ACC112 (cell line): ENCODE measurements around the gene OR5V1.
"Not testable (repeated sequence)": the region's sequence is repeated elsewhere in the genome, so short reads cannot be mapped to it uniquely, and the experiment has no call there.

Experiments
- H2AFZ ChIP-seq: fragments of 200-600 bp; sonication (generic); one replicate; pipeline ENCODE4 v1.6.0; 2017; ENCODE audit warnings: antibody characterized with exemption, low read length; ENCODE audit not compliant: unreplicated experiment
- H3K27ac ChIP-seq: fragments of 200-600 bp; sonication (generic); 2 replicates; pipeline ENCODE4 v1.5.1; 2014; ENCODE audit warnings: low read depth, mild to moderate bottlenecking, antibody characterized with exemption, low read length, moderate library complexity
- H3K27me3 ChIP-seq: fragments of 200-600 bp; sonication (generic); 2 replicates; pipeline ENCODE4 v1.6.1; 2014; ENCODE audit warnings: mild to moderate bottlenecking, antibody characterized with exemption, low read length, moderate library complexity, mixed read lengths; ENCODE audit not compliant: insufficient read depth
- H3K36me3 ChIP-seq: fragments of 200-600 bp; sonication (generic); 2 replicates; pipeline ENCODE4 v1.6.1; 2016; ENCODE audit warnings: mild to moderate bottlenecking, antibody characterized with exemption, low read length, moderate library complexity, mixed read lengths; ENCODE audit not compliant: insufficient read depth
- H3K4me1 ChIP-seq: fragments of 200-600 bp; sonication (generic); one replicate; pipeline ENCODE4 v1.6.1; 2016; ENCODE audit warnings: low read length, mixed read lengths; ENCODE audit not compliant: insufficient read depth, unreplicated experiment, control insufficient read depth
- H3K4me3 ChIP-seq: fragments of 200-600 bp; sonication (generic); 2 replicates; pipeline ENCODE4 v1.5.1; 2014; ENCODE audit warnings: mild to moderate bottlenecking, low read depth, low read length
- H3K79me2 ChIP-seq: fragments of 200-600 bp; sonication (generic); one replicate; pipeline ENCODE4 v1.6.0; 2016; ENCODE audit warnings: low read length; ENCODE audit not compliant: control insufficient read depth, unreplicated experiment, insufficient read depth

The OR5V1 gene

DNA sequence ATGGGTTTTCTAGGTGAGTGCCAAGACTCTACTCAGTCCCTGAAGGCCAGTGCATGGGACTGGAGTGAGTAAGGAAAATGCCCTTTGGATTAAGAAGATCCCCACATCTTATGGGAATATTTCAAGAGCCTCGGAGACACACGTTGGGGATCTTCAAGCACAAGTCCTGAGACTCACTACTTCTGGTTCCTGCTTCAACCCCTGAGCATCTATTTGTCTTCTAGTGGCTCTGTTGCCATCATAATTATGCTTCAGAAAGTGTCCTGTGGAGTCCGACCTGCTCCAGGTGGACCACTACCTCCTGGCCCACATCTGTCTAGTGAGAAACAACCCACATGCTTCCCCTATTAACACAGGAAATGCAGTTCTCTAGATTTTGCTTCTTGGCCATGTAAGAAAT lies at the start of gene OR5V1:
Gene OR5V1, minus strand, starts transcription at position 101 of the 400 bp plus-strand sequence. CDS start 12,670 bp downstream, outside the sequence.
- no peak within 1 kb of the TSS for H3K4me3 ChIP-seq
- H3K27me3 ChIP-seq = no peaks in the 10 kb centered on the region
- H3K27ac ChIP-seq = no peak within 1 kb of the TSS
- H2AFZ ChIP-seq = no peak within 1 kb of the TSS
- no peaks in the 10 kb centered on the region for H3K79me2 ChIP-seq
- no peaks in the 10 kb centered on the region for H3K4me1 ChIP-seq
- no peaks in the 10 kb centered on the region for H3K36me3 ChIP-seq

DNA sequence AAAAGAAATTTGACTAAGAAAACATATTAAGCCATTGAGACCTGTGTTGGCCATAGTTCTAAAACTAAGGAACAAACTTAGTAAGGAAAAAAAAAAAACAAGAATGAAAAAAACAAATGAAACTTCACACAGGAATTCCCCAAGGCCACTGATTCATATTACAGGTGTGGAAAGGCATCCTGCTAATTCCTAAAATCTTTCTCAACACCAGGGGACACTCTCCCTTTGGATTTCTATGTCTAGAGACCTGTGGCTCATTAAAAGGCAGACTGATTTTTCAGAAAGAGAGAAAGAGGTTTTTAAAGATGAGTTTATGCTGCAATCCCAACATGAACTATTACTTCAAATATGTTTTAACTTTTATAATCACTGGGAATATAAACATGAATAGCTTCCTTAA lies 45.9 kb upstream of the OR5V1 start, which contains the start of gene OR12D1:
Gene OR12D1, plus strand, starts transcription at position 341 of the 400 bp plus-strand sequence.
- H2AFZ ChIP-seq = no peak within 1 kb of the TSS
- no peak within 1 kb of the TSS for H3K27ac ChIP-seq
- H3K79me2 ChIP-seq = no peaks in the 10 kb centered on the region
- H3K4me1 ChIP-seq = no peaks in the 10 kb centered on the region
- H3K27me3 ChIP-seq = no peaks in the 10 kb centered on the region
- no peaks in the 10 kb centered on the region for H3K36me3 ChIP-seq
- H3K4me3 ChIP-seq = no peak within 1 kb of the TSS

DNA sequence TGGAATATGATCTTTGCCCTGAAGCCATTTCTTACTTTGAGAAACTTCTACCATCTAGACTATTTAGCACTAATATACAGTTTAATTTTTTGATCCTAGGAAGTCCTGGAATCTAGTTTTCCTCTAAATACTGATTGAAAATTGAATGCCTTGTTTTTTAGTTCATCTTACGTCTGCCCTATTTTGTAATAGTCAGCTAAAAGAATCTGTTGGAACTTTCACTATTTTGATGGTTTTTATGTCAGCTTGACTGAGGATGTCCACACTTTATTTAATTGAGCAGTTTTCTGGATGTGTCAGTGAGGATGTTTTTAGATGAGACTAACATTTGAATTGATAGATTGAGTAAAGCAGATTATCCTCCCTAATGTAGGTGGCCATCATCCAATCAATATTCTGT lies 35.1 kb upstream of the OR5V1 start:
- H3K4me1 ChIP-seq = no peaks in the 10 kb centered on the region
- H2AFZ ChIP-seq = no peak overlapping the region
- H3K79me2 ChIP-seq = no peaks in the 10 kb centered on the region
- H3K27ac ChIP-seq = no peak overlapping the region
- H3K36me3 ChIP-seq = no peaks in the 10 kb centered on the region
- no peaks in the 10 kb centered on the region for H3K27me3 ChIP-seq
- no peak overlapping the region for H3K4me3 ChIP-seq

DNA sequence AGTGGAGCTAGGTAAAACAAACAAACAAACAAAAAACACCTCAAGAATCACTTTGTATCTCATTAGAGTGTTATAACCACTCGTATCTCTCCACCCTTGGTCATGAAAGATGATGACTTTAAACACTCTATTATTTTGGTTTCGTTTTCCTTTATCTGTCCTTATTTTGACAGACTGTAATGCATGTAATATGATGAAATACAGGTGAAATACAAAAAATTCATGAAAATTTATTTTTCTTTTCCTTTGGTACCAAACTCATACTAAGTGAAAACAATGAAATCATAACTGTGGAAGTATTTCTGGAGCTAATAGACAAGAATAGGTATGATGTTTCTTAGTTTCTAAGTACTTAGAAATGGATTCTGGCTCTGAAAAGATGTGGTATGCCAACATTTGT lies 30.9 kb upstream of the OR5V1 start:
- H2AFZ ChIP-seq = no peak overlapping the region

DNA sequence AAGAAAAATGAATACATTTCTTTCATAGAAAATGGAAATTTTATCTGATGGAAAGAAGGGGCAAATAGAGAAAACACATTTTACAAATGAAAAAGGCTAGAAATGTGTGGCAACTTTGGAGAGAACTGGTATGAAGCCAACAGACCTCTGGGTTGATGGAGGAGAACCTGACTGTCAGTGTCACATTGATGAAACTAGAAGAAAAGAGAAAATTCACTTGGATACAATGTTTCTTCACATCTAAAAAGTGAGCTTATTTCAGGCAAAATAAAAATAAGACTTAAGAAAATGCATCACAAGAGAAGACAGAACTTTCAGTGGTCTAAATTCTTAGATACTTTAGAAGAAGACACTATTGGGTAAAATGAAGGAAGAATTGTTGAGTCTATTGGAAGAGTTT lies 26.7 kb upstream of the OR5V1 start, which contains the start of gene OR12D2:
Gene OR12D2, plus strand, starts transcription at position 301 of the 400 bp plus-strand sequence. CDS start 1,069 bp downstream, outside the sequence.
- H3K4me3 ChIP-seq = no peak within 1 kb of the TSS
- H3K27me3 ChIP-seq = no peaks in the 10 kb centered on the region
- no peak within 1 kb of the TSS for H3K27ac ChIP-seq
- H2AFZ ChIP-seq = no peak within 1 kb of the TSS
- no peaks in the 10 kb centered on the region for H3K79me2 ChIP-seq
- H3K4me1 ChIP-seq = no peaks in the 10 kb centered on the region
- no peaks in the 10 kb centered on the region for H3K36me3 ChIP-seq

More for the DNA sequence above, 30.9 kb upstream of the OR5V1 start:
- H3K79me2 ChIP-seq = no peaks in the 10 kb centered on the region
- no peak overlapping the region for H3K27ac ChIP-seq
- no peaks in the 10 kb centered on the region for H3K4me1 ChIP-seq
- no peak overlapping the region for H3K4me3 ChIP-seq
- H3K27me3 ChIP-seq = no peaks in the 10 kb centered on the region
- H3K36me3 ChIP-seq = no peaks in the 10 kb centered on the region

DNA sequence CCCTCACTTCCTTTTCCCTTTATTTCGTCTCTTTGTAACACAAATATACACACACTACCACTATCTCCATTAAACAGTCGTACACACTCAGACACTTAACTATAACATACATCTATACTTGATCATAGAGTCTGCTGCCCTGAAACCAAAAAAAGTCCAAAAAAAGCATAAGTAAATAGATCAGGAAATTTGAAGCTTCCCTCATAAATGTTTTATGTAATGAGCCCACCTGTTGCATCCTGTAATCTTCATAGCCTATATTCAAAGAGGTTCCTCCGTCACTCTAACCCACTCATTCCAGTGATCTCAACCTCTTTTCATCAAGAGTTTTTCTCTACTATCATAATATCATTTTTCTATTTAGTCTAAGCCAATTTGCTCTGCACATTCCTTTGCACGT lies 19.9 kb upstream of the OR5V1 start:
- no peak overlapping the region for H3K4me3 ChIP-seq
- no peaks in the 10 kb centered on the region for H3K36me3 ChIP-seq
- no peak overlapping the region for H2AFZ ChIP-seq
- H3K79me2 ChIP-seq = no peaks in the 10 kb centered on the region
- H3K27ac ChIP-seq = no peak overlapping the region
- no peaks in the 10 kb centered on the region for H3K4me1 ChIP-seq
- no peaks in the 10 kb centered on the region for H3K27me3 ChIP-seq

DNA sequence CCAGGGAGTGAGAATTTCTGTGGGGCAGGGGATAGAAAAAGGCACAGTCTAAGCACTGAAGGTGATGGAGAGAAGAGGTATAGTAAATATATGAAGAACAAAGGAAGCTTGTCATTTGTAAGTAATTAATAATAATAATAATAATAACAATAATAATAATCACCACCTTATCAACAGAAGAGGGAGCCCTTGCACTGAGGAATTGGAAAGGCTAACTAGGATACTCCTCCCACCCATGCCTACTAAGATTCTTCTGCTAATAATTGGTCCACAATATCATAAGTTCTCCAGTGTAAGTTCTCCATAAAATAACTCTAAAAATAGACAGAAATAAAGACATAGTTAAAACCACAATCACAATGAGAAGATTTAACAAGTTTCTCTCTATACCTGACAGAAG lies 7.3 kb upstream of the OR5V1 start:
- no peaks in the 10 kb centered on the region for H3K79me2 ChIP-seq
- H3K27ac ChIP-seq = no peak overlapping the region
- peaks cover 4% of the 10 kb centered on the region; the same call in 1 of the 2 replicates for H3K27me3 ChIP-seq
- no peaks in the 10 kb centered on the region for H3K4me1 ChIP-seq
- H2AFZ ChIP-seq = no peak overlapping the region
- no peaks in the 10 kb centered on the region for H3K36me3 ChIP-seq
- no peak overlapping the region for H3K4me3 ChIP-seq

DNA sequence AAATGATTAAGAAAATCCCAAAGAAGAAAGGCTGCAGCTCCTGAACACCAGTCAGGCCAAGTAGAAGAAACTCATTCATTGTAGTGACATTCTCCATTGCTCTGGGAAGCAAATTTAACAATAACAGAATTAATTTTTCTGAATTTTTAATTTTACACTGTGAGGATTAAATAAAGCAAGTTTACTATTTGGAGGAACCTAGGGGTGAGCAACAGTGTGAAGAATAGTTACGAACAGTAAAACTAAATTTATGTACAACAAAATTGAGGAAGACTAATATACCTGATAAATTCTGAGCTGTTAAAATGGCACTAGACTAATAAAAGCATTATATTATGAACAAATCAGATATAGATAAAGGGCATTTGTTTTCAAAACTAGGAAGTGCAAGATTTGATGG lies 6.5 kb upstream of the OR5V1 start, which contains the start of gene OR12D3:
Gene OR12D3, minus strand, starts transcription at position 101 of the 400 bp plus-strand sequence. Its CDS starts 4 bp downstream, at position 97.
- no peaks in the 10 kb centered on the region for H3K79me2 ChIP-seq
- H3K27me3 ChIP-seq = no peaks in the 10 kb centered on the region
- H3K4me1 ChIP-seq = no peaks in the 10 kb centered on the region
- H3K4me3 ChIP-seq = no peak within 1 kb of the TSS
- no peaks in the 10 kb centered on the region for H3K36me3 ChIP-seq
- no peak within 1 kb of the TSS for H2AFZ ChIP-seq
- H3K27ac ChIP-seq = no peak within 1 kb of the TSS

DNA sequence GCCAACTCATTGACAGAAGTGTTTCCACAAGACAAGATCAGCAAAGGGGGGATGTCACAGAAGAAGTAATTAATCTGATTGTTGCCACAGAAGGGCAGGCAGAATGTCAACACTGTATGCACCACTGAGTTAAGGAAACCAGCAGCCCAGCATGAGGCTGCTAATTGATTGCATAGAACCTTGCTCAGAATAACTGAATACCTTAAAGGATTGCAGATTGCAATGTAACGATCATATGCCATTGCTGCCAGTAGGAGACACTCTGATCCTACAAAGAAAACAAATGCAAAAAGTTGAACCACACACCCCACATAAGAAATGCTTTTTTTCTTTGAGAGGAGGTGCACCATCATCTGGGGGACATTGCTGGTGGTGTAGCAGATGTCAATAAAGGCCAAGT lies 13.1 kb downstream of the OR5V1 start:
- Histone ChIP-seq H3K27me3 (no peaks in the 10 kb centered on the region), H3K79me2 (no peaks in the 10 kb centered on the region), H3K4me1 (no peaks in the 10 kb centered on the region), H3K4me3 (no peak overlapping the region), H2AFZ (no peak overlapping the region), H3K36me3 (no peaks in the 10 kb centered on the region), H3K27ac (no peak overlapping the region)

DNA sequence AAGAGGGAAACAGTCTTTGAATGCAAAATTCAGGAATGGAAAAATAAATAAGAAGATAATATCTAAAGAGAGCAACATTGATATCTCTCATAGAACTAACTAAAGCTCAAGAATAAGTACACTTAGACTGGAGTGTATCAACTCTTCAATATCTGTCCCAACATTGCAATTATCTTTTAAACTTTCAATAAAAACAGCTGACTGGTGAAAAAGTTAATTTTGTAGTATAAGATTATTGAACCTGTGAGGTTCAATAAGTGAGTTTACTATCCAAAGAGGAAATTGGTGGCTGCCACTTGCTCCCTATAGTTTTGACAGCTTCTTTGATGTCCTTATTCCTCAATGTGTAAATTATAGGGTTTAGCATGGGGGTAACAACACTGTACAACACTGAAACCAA lies 13.7 kb downstream of the OR5V1 start:
- H3K4me1 ChIP-seq = no peaks in the 10 kb centered on the region
- no peak overlapping the region for H2AFZ ChIP-seq
- H3K4me3 ChIP-seq = no peak overlapping the region
- no peaks in the 10 kb centered on the region for H3K79me2 ChIP-seq
- no peaks in the 10 kb centered on the region for H3K36me3 ChIP-seq
- no peak overlapping the region for H3K27ac ChIP-seq
- H3K27me3 ChIP-seq = no peaks in the 10 kb centered on the region

DNA sequence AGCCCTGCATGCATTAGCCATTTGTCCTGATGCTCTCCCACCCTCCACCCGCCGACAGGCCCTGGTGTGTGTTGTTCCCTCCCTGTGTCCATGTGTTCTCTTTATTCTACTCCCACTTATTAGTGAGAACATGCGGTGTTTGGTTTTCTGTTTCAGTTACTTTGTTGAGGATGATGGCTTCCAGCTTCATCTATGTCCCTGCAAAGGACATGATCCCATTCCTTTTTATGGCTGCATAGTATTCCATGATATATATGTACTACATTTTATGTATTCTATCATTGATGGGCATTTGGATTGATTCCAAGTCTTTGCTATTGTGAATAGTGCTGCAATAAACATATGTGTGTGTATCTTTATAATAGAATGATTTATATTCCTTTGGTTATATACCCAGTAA lies 19.3 kb downstream of the OR5V1 start:
- H3K36me3 ChIP-seq, H3K4me1 ChIP-seq, H3K4me3 ChIP-seq: not testable (repeated sequence)

More for the DNA sequence above, 19.3 kb downstream of the OR5V1 start:
- not testable (repeated sequence) for H3K79me2 ChIP-seq, H3K27me3 ChIP-seq, H3K27ac ChIP-seq, H2AFZ ChIP-seq
